Thymus (tissue), 11 donors: ENCODE measurements around the gene BLACAT1. TPM values are rescaled to one million over a fixed set of nuclear protein-coding genes. Genes with fewer than 3 reads are reported as not detected.

ENCODE experiments used
- DNase-seq, 9 donors: peaks; one replicate each; pipeline ENCODE4 v3.0.0-alpha.2; 2013; ENCODE audit warnings: low spot score in 9 of 9, low read depth in 6 of 9, missing footprints in 1 of 9
- H3K27ac ChIP-seq, 2 donors: one replicate each; pipeline ENCODE4 v1.5.1; 2013; ENCODE audit warnings: control low read depth in 1 of 2, low read depth in 1 of 2, low read length in 1 of 2, mild to moderate bottlenecking in 1 of 2, moderate library complexity in 1 of 2
- H3K27me3 ChIP-seq, 2 donors: one replicate each; pipeline ENCODE4 v1.5.1; 2013; ENCODE audit warnings: low read length in 1 of 2; ENCODE audit not compliant: control insufficient read depth in 2 of 2, insufficient read depth in 1 of 2
- H3K36me3 ChIP-seq, 2 donors: one replicate each; pipeline ENCODE4 v1.5.1; 2013; ENCODE audit warnings: low read length in 1 of 2, mild to moderate bottlenecking in 1 of 2, moderate library complexity in 1 of 2; ENCODE audit not compliant: control insufficient read depth in 2 of 2, insufficient read depth in 2 of 2
- H3K4me1 ChIP-seq, 2 donors: one replicate each; pipeline ENCODE4 v1.5.1; 2013; ENCODE audit warnings: low read length in 2 of 2; ENCODE audit not compliant: control insufficient read depth in 2 of 2, insufficient read depth in 2 of 2
- H3K4me3 ChIP-seq, 2 donors: one replicate each; pipeline ENCODE4 v1.5.1; 2013; ENCODE audit warnings: low read length in 2 of 2, control low read depth in 1 of 2, mild to moderate bottlenecking in 1 of 2
- H3K9me3 ChIP-seq, 2 donors: one replicate each; pipeline ENCODE4 v1.5.1; 2013; ENCODE audit warnings: low read length in 1 of 2, mild to moderate bottlenecking in 1 of 2; ENCODE audit not compliant: control insufficient read depth in 2 of 2, insufficient read depth in 1 of 2
- WGBS: extraction: QIAGEN DNeasy Blood & Tissue Kit; methylation state at CpG from one replicate; pipeline ENCODE4 v1.1.7; 2013; 5-methylcytosine and 5-hydroxymethylcytosine counted together
- polyA plus RNA-seq: library from polyadenylated mRNA; stranded (reverse); fragments of 200-250 nt; gene quantifications from one replicate; pipeline ENCODE4 v1.2.3, GENCODE V29; 2013
- total RNA-seq: library from RNA; stranded (reverse); fragments of 120-200 nt; gene quantifications from one replicate; pipeline ENCODE4 v1.2.4, GENCODE V29; 2013
- donor health status: healthy.

Gene BLACAT1
- total and polyA plus RNA-seq, 2 donors = 0.05 to 0.14 TPM

DNA sequence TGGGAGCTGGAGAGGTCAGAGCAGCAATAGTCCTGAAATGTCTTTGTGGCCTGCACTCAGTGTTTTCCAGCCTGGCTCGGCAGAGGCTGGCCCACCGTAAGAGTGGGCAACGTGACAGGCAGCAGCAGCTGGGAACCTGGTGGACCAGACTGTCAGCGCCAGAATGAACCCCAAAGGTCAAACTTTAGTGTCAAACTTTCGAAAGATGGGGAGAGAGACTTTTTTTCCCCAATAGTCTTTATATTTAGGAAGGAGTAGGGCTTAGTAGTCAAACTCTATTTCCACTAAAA is 10.3 kb downstream of the BLACAT1 start:
- no peak overlapping the region for H3K4me3 ChIP-seq
- peaks cover 0 to 63% of the 10 kb centered on the region in 2 donors for H3K27me3 ChIP-seq
- WGBS = 97% methylated on average over 5 of the region's 5 CpGs
- H3K4me1 ChIP-seq = peaks cover 10 to 13% of the 10 kb centered on the region in 2 donors
- H3K27ac ChIP-seq = no peak overlapping the region
- H3K9me3 ChIP-seq = no peaks in the 10 kb centered on the region
- no peak for DNase-seq
- no peaks in the 10 kb centered on the region for H3K36me3 ChIP-seq

DNA sequence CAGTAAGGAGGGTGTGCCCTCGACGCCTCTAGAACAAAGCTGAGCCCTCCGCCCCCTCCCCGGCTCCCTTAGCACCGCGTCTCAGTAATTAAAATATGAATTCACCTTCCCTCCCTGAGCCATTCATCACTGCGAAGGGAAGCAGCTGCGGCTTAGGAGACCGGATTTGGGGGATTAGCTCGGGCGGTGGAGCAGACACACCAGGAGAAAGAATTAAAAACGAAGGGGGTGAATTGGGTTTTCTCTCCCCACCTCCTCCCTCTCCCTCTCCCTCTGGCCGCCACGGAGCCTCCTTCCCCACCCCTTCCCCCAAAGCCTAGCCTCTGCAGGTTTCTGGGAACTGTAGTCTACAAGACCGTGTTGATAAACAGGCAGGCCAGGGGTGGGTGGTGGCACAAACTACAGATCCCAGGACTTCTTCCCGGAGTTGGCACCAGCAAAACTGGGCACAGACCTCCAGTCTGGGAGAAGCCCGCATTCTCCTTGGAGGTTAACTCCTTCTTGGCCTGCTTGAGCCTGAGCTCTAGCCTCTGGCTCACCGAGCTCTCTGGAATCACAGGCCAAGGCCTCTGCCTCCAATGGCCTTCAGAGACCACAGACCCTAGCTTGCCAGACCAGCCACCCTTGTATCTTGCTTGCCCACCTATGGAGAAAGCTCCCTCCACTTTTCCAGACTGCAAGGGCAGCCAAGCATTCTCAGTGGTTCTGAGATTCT is 10.8 kb downstream of the BLACAT1 start:
- no peak for DNase-seq
- H3K4me3 ChIP-seq = no peak overlapping the region
- peaks cover 10 to 18% of the 10 kb centered on the region in 2 donors for H3K4me1 ChIP-seq
- peaks cover 0 to 59% of the 10 kb centered on the region in 2 donors for H3K27me3 ChIP-seq
- 16% methylated on average over 18 of the region's 18 CpGs for WGBS
- H3K9me3 ChIP-seq = peaks cover 0 to 2% of the 10 kb centered on the region in 2 donors
- no peaks in the 10 kb centered on the region for H3K36me3 ChIP-seq
- H3K27ac ChIP-seq = no peak overlapping the region

DNA sequence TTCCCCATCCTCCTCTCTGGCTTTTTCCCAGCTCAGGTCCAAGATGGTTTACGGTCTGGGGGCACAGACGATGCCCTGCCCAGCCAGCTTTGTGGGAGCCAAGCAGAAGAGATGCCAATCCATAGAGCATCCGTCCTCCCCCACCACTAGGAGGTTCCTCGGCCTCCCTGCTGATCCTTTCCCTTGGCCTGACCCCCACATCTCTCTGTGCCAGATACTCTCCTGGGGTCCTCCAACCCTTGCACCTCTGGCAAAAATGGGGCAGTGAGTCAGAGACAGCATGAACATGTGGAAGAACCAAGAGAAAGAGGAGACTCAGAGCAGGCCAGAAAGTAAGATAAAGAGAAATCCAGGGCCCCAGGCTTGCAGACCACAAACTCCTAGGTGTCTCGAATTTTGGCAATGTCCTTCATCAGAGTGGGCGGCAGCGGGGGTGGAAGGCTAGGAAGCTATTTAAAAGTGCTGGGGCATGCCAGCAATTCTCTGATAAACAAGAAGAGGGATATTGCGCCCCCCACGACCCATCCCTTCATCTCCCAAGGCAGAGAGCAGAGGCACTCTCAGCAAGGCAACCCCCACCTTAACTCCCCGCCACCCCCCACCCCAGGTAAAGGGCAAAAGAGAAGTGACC is 11.4 kb downstream of the BLACAT1 start:
- 77% methylated on average over 10 of the region's 10 CpGs for WGBS
- H3K27me3 ChIP-seq = peaks cover 0 to 55% of the 10 kb centered on the region in 2 donors
- no peak overlapping the region for H3K4me3 ChIP-seq
- H3K27ac ChIP-seq = no peak overlapping the region
- H3K9me3 ChIP-seq = peaks cover 0 to 3% of the 10 kb centered on the region in 2 donors
- H3K36me3 ChIP-seq = no peaks in the 10 kb centered on the region
- no peak for DNase-seq
- peaks cover 10 to 20% of the 10 kb centered on the region in 2 donors for H3K4me1 ChIP-seq

DNA sequence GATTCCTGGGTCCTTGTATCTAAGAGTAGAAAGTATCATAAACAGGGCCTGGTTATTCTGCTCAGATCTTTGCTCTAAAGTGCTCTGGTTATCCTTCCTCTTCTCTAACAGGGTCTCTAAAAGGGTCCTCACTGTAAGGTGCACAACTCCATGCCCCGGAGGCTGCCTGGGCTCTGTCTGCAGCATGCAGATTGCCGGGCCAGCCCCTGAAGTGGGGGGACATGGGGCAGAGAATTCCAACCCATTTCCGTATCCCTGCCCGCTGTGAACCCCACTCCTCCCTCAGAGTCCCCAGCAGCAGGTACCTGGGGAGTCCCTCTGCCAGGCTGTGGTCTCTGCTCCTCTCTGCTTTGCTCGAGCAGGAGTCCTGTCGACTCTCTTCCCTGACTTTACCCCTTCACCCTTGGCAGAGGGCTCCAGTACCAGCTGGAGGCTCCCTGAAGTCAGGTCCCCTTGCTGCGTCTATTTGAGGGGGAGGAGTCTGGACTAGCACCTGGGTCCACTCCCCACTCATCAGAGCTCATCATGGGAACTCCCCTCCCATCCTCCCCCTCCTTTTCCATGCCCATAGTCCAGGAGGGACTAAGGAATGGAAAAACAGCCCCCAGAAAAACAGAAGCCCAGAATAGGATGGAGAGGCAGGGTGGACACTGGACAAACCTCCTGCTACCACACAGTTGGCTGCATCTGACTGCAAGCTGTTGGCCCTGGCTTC is 12.1 kb downstream of the BLACAT1 start:
- Histone ChIP-seq H3K27ac (no peak overlapping the region), H3K27me3 (peaks cover 0 to 50% of the 10 kb centered on the region in 2 donors), H3K36me3 (no peaks in the 10 kb centered on the region), H3K9me3 (peaks cover 0 to 3% of the 10 kb centered on the region in 2 donors), H3K4me1 (peaks cover 10 to 22% of the 10 kb centered on the region in 2 donors), H3K4me3 (no peak overlapping the region)
- WGBS = 96% methylated on average over 7 of the region's 7 CpGs
- no peak for DNase-seq

DNA sequence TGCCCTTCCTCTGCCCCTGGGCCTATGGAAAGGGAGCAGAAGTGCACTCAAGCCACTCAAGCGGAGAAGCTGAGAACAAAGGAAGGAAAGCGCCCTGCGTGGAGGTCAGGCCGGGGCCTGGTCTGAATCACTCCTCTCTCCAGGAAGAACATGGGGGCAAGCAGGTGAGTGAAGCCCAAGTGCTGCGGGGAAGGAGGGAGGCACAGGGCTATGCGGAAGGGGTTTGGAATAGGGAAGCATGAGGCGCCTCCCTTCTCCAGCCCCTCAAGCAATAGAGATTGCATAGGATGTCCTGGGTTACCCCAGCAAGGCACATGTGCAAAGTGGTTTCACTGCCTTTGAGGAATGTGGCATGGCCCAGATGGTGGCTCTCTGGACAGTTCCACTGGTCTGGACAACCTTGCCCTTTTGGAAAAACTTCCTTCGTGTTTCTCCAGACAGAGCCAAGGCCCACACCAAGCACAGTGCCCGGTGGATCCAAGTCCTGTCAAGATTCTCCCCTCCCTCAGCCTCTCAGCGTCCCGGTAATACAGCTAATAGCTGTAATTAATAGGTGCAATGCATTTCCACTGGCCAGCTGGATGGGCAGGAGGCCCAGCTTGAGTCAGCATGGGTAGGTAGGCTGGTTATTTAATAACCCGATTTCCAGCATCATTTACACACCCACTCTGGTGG is 13.7 kb downstream of the BLACAT1 start:
- no peak overlapping the region for H3K4me3 ChIP-seq
- no peaks in the 10 kb centered on the region for H3K36me3 ChIP-seq
- peaks cover 10 to 22% of the 10 kb centered on the region in 2 donors for H3K4me1 ChIP-seq
- no peak for DNase-seq
- H3K9me3 ChIP-seq = peaks cover 0 to 3% of the 10 kb centered on the region in 2 donors
- 94% methylated on average over 12 of the region's 12 CpGs for WGBS
- no peak overlapping the region for H3K27ac ChIP-seq
- H3K27me3 ChIP-seq = peaks cover 0 to 45% of the 10 kb centered on the region in 2 donors

DNA sequence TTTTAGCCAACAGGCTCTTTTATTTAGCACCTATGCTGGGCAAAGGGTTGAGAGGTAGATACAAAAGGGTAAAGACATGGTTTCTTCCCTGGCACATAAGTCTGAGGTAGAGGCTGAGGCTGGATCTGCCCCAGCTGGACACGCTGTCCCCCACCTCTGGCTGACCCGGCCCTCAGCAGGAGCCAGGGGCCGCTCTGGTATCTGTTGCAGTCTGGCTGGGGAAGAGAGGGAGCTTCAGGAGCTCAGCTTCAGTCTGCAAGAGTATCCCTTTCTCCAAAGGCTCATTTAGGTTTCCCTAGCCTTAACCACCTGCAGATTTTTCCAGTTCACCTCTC is 14.2 kb downstream of the BLACAT1 start:
- 98% methylated on average over 3 of the region's 3 CpGs for WGBS
- DNase-seq = no peak

DNA sequence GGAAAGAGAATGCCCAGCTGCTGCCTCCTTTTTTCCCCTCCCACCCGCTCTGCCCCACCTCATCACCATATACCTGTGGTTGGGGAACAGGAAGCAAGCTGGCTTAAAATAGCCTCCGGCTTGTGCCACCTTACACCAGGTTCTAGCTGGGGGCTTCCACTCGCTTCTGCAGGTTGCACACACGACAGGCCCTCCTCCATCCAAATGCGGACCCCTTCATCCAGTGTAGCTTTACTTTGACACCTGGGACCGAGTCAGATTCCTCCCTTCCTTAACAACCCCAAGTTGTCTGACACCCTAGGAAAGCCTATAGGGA is 14.6 kb downstream of the BLACAT1 start:
- H3K4me1 ChIP-seq = peaks cover 10 to 22% of the 10 kb centered on the region in 2 donors
- peaks cover 0 to 45% of the 10 kb centered on the region in 2 donors for H3K27me3 ChIP-seq
- H3K27ac ChIP-seq = peak overlapping the region; percentile 11 to 64
- 21% methylated on average over 6 of the region's 6 CpGs for WGBS
- H3K9me3 ChIP-seq = peaks cover 0 to 3% of the 10 kb centered on the region in 2 donors
- H3K36me3 ChIP-seq = no peaks in the 10 kb centered on the region
- no peak overlapping the region for H3K4me3 ChIP-seq
- DNase-seq = no peak

More for the DNA sequence above, 14.2 kb downstream of the BLACAT1 start:
- Histone ChIP-seq H3K27me3 (peaks cover 0 to 45% of the 10 kb centered on the region in 2 donors), H3K36me3 (no peaks in the 10 kb centered on the region), H3K27ac (peak overlapping the region in 1 of 2 donors; percentile 11), H3K4me3 (no peak overlapping the region), H3K9me3 (peaks cover 0 to 3% of the 10 kb centered on the region in 2 donors), H3K4me1 (peaks cover 10 to 22% of the 10 kb centered on the region in 2 donors)

DNA sequence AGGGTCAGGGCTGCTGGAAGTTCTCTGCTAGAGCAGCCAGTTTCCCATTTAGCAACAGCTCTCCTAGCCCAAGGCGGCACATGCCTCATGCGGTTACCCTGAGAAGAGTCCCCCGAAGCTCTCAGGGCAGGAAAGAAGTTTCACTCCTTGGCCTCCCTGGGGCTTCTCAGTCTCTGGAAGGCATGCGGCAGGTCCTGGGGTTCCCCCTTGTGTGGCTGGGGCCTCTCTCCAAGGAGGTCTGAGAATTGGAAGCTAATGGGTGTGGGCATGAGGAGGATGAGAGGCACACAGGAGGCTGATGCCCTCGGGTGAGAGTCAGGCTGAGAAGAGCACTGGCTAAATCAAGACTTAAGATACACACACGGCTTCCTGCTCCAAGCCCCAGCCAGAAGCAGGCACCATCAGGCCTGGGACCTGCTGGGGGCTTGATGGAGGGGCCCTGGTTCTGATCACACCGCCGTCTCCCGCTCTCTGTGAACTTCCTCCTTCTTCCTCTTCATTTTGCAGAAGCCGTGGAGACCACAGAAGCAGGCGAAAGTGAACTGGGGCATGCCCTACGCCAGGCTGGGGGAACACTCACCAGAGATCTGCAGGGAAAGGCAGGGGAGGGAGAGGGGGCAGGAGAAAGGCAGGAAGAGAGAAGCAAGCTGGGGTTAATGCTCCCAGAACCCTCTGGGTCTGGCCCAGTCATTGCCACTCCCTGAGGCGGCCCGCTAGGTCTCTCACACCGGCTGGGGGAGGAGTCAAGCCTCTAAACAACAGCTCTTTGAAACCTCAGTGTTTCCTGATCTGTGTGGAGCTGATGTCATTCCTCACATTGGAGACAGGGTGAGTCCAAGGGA is 15.1 kb downstream of the BLACAT1 start:
- WGBS = 16% methylated on average over 15 of the region's 15 CpGs
- peaks cover 0 to 48% of the 10 kb centered on the region in 2 donors for H3K27me3 ChIP-seq
- peaks cover 10 to 22% of the 10 kb centered on the region in 2 donors for H3K4me1 ChIP-seq
- DNase-seq = peak in 6 of 9 donors; percentile 30 to 72 (median 36)
- no peaks in the 10 kb centered on the region for H3K36me3 ChIP-seq
- H3K4me3 ChIP-seq = peak overlapping the region; percentile 27 to 31
- peaks cover 0 to 3% of the 10 kb centered on the region in 2 donors for H3K9me3 ChIP-seq
- H3K27ac ChIP-seq = peak overlapping the region; percentile 14 to 48
